ACC112 (cell line): ENCODE results near the gene CLCN7.

Experiments
- H2AFZ ChIP-seq: fragments of 200-600 bp; sonication (generic); one replicate; pipeline ENCODE4 v1.6.0; 2017; ENCODE audit warnings: antibody characterized with exemption, low read length; ENCODE audit not compliant: unreplicated experiment
- H3K27ac ChIP-seq: fragments of 200-600 bp; sonication (generic); 2 replicates; pipeline ENCODE4 v1.5.1; 2014; ENCODE audit warnings: low read depth, mild to moderate bottlenecking, antibody characterized with exemption, low read length, moderate library complexity
- H3K27me3 ChIP-seq: fragments of 200-600 bp; sonication (generic); 2 replicates; pipeline ENCODE4 v1.6.1; 2014; ENCODE audit warnings: mild to moderate bottlenecking, antibody characterized with exemption, low read length, moderate library complexity, mixed read lengths; ENCODE audit not compliant: insufficient read depth
- H3K36me3 ChIP-seq: fragments of 200-600 bp; sonication (generic); 2 replicates; pipeline ENCODE4 v1.6.1; 2016; ENCODE audit warnings: mild to moderate bottlenecking, antibody characterized with exemption, low read length, moderate library complexity, mixed read lengths; ENCODE audit not compliant: insufficient read depth
- H3K4me1 ChIP-seq: fragments of 200-600 bp; sonication (generic); one replicate; pipeline ENCODE4 v1.6.1; 2016; ENCODE audit warnings: low read length, mixed read lengths; ENCODE audit not compliant: insufficient read depth, unreplicated experiment, control insufficient read depth
- H3K4me3 ChIP-seq: fragments of 200-600 bp; sonication (generic); 2 replicates; pipeline ENCODE4 v1.5.1; 2014; ENCODE audit warnings: mild to moderate bottlenecking, low read depth, low read length
- H3K79me2 ChIP-seq: fragments of 200-600 bp; sonication (generic); one replicate; pipeline ENCODE4 v1.6.0; 2016; ENCODE audit warnings: low read length; ENCODE audit not compliant: control insufficient read depth, unreplicated experiment, insufficient read depth

Gene CLCN7

DNA sequence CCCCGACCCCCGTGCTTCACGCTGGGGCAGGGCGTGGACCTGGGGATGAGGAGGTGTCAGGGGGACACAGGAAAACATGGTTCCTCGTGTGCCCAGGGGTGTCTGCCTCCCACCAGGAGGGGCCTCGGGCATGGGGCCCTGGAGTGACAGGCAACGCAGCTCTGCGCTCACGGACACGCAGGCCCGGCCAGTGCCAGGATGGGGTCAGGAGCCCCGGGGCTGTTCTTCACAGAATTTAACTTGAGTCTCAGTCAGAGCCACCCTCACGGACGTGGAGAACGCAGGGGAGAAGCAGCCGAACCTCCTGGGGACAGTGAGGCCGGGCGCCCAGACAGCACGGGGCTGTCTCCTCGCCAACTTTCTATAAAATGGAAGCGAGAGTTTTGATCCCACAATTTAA lies 77.0 kb downstream of the CLCN7 start:
- no peak overlapping the region for H3K27ac ChIP-seq
- no peaks in the 10 kb centered on the region for H3K36me3 ChIP-seq
- no peak overlapping the region for H3K4me3 ChIP-seq
- H3K4me1 ChIP-seq: no peaks in the 10 kb centered on the region
- no peaks in the 10 kb centered on the region for H3K27me3 ChIP-seq
- H3K79me2 ChIP-seq: no peaks in the 10 kb centered on the region
- H2AFZ ChIP-seq: no peak overlapping the region

DNA sequence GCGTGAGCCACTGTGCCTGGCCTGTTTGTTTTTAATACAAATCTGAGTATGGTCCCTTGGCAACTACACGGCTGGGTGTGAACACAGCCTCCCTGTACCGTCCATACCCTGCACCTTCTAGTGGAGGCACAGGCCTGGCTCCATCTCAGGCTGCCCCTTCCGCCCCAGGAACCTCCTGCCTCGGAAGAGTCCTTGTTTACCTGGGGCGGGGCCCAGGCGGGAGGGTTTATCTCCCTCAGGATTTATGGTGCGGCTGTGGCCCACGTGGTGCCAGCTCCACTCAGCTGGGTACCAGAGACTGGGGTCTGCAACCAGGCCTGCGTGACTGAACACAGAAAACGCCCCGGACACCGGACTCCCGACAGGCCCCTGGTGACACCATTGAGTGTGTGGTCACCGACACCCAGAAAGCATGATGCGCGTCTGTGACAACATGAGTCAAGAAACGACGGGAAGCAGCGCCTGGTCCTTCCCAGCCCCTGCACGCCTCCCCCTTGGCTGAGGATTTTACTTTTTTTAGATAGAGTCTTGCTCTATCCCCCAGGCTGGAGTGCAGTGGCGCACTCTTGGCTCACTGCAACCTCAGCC lies 79.3 kb downstream of the CLCN7 start:
- Histone ChIP-seq H3K4me1 (no peaks in the 10 kb centered on the region), H3K27ac (no peak overlapping the region), H3K4me3 (no peak overlapping the region), H3K36me3 (no peaks in the 10 kb centered on the region), H2AFZ (no peak overlapping the region), H3K27me3 (no peaks in the 10 kb centered on the region), H3K79me2 (no peaks in the 10 kb centered on the region)
